Activated CD4-positive, CD25-positive, alpha-beta regulatory T cell treated with anti-CD3 and anti-CD28 coated beads, Interleukin-2, amount 50 U/mL, for 24 hours (primary cell): Measurements from ENCODE around the gene GPX4.
A peak's percentile ranks its signal among the peaks of the same experiment; 100 is the strongest.

ENCODE experiments used
- ATAC-seq, 2 donors: fragments of 150-1000 bp; cut with Tn5 transposase; one replicate each; pipeline ENCODE4 v1.10.0; 2021; ENCODE audit warnings: mild to moderate bottlenecking in 1 of 2, moderate library complexity in 1 of 2

GPX4 gene, protein sequence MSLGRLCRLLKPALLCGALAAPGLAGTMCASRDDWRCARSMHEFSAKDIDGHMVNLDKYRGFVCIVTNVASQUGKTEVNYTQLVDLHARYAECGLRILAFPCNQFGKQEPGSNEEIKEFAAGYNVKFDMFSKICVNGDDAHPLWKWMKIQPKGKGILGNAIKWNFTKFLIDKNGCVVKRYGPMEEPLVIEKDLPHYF

GRCh38 chr19:1103708-1104310, at the start of gene GPX4:
Gene GPX4, plus strand, starts transcription at chr19:1103994. Its CDS starts 50 bp downstream, at chr19:1104044.
- ATAC-seq, result peak; percentile 83 to 85

DNA sequence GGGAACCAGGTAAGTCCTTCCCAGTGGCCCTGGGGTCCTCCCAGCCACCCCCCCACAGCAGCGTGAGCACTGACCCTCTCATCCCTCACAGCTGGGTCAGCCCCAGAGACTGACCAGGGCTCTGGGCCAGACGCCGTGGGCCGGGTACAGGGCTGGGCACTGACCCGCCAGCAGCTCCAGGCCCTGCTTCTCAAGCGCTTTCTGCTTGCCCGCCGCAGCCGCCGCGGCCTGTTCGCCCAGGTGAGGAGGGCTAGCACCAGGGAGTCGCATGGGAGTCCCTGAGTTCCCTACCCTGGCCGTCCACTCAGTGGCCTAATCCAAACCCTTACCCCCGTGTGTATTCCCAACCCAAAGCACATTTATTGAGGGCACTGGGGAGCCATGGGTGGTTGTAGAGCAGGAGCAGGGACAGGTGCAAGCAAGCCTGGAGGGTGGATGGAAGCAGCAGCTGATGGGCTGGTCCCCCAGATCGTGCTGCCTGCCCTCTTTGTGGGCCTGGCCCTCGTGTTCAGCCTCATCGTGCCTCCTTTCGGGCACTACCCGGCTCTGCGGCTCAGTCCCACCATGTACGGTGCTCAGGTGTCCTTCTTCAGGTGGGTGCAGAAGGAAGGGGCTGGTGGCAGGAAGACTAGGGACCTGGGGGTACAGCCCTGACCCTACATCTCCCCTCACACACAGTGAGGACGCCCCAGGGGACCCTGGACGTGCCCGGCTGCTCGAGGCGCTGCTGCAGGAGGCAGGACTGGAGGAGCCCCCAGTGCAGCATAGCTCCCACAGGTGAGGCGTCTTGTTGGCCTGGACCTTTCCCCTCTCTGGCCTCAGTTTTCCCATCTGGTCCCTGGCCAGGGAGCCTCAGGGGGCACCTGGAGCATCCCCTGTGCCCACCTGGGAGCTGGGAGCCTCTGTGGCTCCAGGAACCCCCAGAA, 49.4 kb upstream of the GPX4 start:
- no peak for ATAC-seq

DNA sequence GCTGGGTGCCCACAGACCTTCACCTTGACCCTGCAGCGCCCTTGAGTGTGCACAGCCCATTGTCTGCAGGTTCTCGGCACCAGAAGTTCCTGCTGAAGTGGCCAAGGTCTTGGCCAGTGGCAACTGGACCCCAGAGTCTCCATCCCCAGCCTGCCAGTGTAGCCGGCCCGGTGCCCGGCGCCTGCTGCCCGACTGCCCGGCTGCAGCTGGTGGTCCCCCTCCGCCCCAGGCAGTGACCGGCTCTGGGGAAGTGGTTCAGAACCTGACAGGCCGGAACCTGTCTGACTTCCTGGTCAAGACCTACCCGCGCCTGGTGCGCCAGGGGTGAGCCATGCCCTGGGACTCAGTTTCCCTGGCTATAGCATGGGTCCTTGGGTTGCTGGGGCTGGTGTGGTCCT, 48.8 kb upstream of the GPX4 start:
- ATAC-seq, result no peak

GRCh38 chr19:1055886-1056620, 47.7 kb upstream of the GPX4 start:
- no peak for ATAC-seq

GRCh38 chr19:1057176-1057855, 46.5 kb upstream of the GPX4 start:
- ATAC-seq, result peak; percentile 69 to 92

DNA sequence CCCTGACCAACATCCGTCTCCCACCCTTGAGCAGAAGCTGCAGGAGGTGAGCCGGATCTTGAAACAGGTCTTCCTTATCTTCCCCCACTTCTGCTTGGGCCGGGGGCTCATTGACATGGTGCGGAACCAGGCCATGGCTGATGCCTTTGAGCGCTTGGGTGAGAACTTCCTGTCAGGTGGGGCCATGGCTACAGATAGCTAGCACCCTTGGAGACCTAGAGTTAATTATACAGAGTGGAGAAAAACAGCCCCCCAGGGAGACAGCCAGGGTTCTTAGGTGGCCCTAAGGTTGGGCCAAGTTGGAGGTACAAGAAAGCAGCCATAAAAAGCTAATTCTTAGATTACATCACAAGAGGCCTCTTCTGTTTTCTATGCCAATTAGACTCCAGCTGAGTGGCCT, 45.7 kb upstream of the GPX4 start:
- ATAC-seq, result no peak

DNA sequence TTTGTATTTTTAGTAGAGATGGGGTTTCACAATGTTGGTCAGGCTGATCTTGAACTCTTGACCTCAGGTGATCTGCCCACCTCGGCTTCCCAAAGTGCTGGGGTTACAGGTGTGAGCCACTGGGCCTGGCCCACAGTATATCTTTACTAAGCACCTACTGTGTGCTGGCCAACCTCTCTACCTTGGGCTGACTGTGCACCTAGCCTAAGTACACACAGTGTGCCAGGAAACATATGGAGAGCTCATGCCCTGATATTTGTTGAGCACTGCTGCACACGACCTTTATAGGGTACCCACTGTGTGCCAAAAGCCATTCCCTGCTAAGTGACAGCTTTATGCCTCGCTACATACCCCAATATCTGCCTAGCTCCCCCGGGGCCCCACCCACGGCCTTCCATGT, 43.1 kb upstream of the GPX4 start:
- no peak for ATAC-seq

DNA sequence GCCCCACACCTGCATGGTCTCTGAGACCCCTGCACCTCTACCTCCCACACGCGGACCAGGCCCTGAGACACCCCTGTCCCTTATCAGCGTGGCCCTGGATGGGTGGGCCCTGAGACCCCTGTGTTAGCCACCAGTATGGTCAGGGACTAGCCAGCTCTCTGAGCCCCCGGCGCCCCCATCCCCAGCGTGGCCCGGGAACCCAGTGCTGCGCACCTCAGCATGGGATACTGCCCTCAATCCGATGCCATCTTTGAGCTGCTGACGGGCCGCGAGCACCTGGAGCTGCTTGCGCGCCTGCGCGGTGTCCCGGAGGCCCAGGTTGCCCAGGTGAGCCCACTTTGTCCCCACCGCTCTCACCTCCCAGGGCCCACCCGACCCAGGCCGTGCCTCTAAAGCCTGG, 41.8 kb upstream of the GPX4 start:
- no peak for ATAC-seq

DNA sequence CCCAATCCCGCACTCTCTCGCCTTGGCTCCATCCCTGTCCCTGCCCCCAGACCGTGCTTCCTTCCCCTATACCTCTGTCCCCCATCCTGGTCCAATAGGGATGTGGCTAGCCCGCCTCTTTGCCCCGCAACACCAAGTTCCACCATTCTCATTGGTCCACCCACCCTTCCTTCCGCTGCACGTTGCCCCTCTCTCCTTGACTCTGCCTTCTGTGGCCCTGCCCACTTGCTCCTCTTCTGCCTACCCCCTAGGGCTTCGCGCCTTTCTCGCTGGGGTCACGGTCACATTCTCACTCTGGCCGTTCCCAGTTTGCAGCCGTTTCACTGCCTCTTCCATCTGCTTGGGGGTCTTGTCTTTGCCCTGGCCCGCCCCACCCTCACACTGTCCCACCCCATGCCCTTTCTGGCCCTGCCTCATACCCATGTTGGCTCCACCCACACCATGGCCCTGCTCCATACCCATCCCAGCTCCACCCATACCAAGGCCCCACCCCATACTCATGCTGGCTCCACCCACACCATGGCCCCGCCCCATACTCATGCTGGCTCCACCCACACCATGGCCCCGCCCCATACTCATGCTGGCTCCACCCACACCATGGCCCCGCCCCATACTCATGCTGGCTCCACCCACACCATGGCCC, 41.3 kb upstream of the GPX4 start:
- no peak for ATAC-seq

DNA sequence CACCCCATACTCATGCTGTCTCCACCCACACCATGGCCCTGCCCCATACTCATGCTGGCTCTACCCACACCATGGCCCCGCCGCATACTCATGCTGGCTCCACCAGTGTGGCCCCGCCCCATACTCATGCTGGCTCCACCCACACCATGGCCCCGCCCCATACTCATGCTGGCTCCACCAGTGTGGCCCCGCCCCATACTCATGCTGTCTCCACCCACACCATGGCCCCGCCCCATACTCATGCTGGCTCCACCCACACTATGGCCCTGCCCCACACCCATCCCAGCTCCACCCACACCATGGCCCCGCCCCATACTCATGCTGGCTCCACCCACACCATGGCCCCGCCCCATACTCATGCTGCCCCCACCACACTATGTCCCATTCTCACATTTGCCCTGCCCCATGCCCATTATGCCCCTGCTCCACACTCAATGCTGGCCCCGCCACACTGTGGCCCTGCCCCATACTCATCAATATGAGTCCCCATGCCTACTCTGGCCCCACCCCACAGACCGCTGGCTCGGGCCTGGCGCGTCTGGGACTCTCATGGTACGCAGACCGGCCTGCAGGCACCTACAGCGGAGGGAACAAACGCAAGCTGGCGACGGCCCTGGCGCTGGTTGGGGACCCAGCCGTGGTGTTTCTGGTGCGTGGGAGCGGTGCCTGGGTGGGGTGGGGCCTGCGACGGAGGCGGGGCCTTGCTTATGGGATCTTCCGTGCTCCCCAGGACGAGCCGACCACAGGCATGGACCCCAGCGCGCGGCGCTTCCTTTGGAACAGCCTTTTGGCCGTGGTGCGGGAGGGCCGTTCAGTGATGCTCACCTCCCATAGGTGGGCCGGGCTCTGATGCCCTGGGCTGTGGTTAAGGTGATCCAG, 40.5 kb upstream of the GPX4 start:
- ATAC-seq, result no peak

- no peak for ATAC-seq
Observed at GRCh38 chr19:1063909-1064660, 39.7 kb upstream of the GPX4 start.

DNA sequence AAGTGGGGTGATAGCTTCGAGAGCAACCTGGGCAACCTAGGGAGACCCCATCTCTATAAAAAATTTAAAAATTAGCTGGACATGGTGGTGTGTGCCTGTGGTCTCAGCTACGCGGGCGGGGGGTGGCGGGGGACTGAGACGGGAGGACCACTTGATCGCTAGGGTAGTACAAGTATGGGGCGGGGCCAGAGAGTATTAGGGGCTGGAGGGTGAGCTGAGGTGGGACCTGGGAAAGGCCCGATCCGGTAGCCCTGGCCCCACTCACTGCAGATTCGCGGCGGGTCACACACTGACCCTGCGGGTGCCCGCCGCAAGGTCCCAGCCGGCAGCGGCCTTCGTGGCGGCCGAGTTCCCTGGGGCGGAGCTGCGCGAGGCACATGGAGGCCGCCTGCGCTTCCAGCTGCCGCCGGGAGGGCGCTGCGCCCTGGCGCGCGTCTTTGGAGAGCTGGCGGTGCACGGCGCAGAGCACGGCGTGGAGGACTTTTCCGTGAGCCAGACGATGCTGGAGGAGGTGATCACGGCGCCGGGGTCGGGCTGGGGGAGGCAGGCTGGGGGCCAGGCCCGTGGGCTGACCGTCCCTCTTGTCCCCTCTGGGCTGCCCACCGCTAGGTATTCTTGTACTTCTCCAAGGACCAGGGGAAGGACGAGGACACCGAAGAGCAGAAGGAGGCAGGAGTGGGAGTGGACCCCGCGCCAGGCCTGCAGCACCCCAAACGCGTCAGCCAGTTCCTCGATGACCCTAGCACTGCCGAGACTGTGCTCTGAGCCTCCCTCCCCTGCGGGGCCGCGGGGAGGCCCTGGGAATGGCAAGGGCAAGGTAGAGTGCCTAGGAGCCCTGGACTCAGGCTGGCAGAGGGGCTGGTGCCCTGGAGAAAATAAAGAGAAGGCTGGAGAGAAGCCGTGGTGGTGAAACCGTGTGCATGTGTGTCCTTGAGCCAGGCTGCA, 38.9 kb upstream of the GPX4 start:
- peak; percentile 48 to 59 for ATAC-seq

GRCh38 chr19:1065606-1066109, 38.1 kb upstream of the GPX4 start:
- no peak for ATAC-seq

DNA sequence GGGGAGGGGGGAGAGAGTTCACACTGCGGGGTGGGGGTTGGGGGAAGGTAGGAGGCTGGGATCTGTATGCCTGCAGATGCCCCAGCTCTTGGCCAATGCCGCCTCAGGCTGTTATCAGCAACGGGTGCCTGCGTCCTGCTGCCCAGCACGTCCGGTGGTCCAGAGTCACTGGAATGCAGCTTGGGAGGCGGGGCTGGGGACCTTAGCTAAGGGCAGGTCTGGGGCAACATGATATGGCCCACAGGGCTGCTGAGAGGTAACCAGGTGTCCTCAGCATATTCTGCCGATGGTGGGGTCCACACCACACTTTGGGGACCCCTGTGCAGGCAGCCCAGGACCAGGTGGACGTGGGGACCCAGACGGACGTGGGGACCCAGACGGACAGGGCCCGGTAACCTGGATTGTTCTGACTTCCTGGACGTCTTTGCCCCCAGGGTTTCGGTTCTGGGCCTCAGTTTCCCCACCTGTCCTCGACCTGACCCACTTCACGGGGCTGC, 37.5 kb upstream of the GPX4 start:
- ATAC-seq, result no peak

GRCh38 chr19:1066748-1067340, 37.0 kb upstream of the GPX4 start, which contains the start of gene ARHGAP45:
Gene ARHGAP45, plus strand, starts transcription at chr19:1067167. Its CDS starts 239 bp downstream, at chr19:1067406.
- ATAC-seq, result peak; percentile 58 to 63

GRCh38 chr19:1067341-1067957, 36.3 kb upstream of the GPX4 start:
- peak; percentile 27 to 50 for ATAC-seq
